Neuronal stem cell (in vitro differentiated cells): ENCODE results near the gene MYZAP. TPM values are rescaled to one million over a fixed set of nuclear protein-coding genes. Genes with fewer than 3 reads are reported as not detected.
A peak's percentile ranks its signal among the peaks of the same experiment; 100 is the strongest.

ENCODE experiments used
- DNase-seq: peaks from one replicate; pipeline ENCODE4 v3.0.0-alpha.2; 2013; ENCODE audit warnings: low spot score
- H2AFZ ChIP-seq: one replicate; pipeline ENCODE4 v1.6.1; 2013; ENCODE audit warnings: mild to moderate bottlenecking, low read length, inconsistent platforms
- H2AK5ac ChIP-seq: 2 replicates; pipeline ENCODE4 v1.6.1; 2013; ENCODE audit warnings: low read depth, mild to moderate bottlenecking, inconsistent platforms, low read length, moderate library complexity, mixed read lengths
- H2BK120ac ChIP-seq: 2 replicates; pipeline ENCODE4 v1.6.1; 2013; ENCODE audit warnings: low read depth, mild to moderate bottlenecking, inconsistent platforms, low read length, moderate library complexity, mixed read lengths
- H2BK12ac ChIP-seq: one replicate; pipeline ENCODE4 v1.6.1; 2013; ENCODE audit warnings: low read length, inconsistent platforms
- H2BK15ac ChIP-seq: 2 replicates; pipeline ENCODE4 v1.6.1; 2013; ENCODE audit warnings: mild to moderate bottlenecking, low read length, inconsistent platforms, mixed read lengths
- H2BK5ac ChIP-seq: one replicate; pipeline ENCODE4 v1.6.1; 2013; ENCODE audit warnings: inconsistent platforms, mild to moderate bottlenecking, low read length, moderate library complexity
- H3K14ac ChIP-seq: one replicate; pipeline ENCODE4 v1.6.1; 2013; ENCODE audit warnings: low read length, inconsistent platforms
- H3K18ac ChIP-seq: 2 replicates; pipeline ENCODE4 v1.6.1; 2013; ENCODE audit warnings: low read length, inconsistent platforms
- H3K23ac ChIP-seq: 2 replicates; pipeline ENCODE4 v1.6.1; 2013; ENCODE audit warnings: low read depth, mild to moderate bottlenecking, mixed read lengths, low read length, inconsistent platforms; ENCODE audit not compliant: poor library complexity
- H3K27ac ChIP-seq: replicated peaks from 3 replicates; pipeline ENCODE4 v1.5.1; 2013; ENCODE audit warnings: low read length, inconsistent platforms
- H3K27me3 ChIP-seq, 3 experiments: 2 replicates each; pipeline ENCODE4 v1.6.1; 2013; ENCODE audit warnings: low read length in 3 of 3, mild to moderate bottlenecking in 2 of 3, inconsistent platforms in 1 of 3, low read depth in 1 of 3, mixed read lengths in 1 of 3, moderate library complexity in 1 of 3; ENCODE audit not compliant: control insufficient read depth in 3 of 3, insufficient read depth in 3 of 3
- H3K36me3 ChIP-seq, 2 donors: replicated peaks in 1 of 2; 2 replicates each; pipeline ENCODE4 v1.6.1; 2013; ENCODE audit warnings: low read length in 2 of 2; ENCODE audit not compliant: control insufficient read depth in 2 of 2, insufficient read depth in 2 of 2
- H3K4ac ChIP-seq: 2 replicates; pipeline ENCODE4 v1.6.1; 2013; ENCODE audit warnings: inconsistent platforms, mild to moderate bottlenecking, low read length, moderate library complexity
- H3K4me1 ChIP-seq, 2 donors: 1 replicate in 1 of 2; 2 replicates in 1 of 2; pipeline ENCODE4 v1.6.1; 2013; ENCODE audit warnings: low read length in 2 of 2, low read depth in 1 of 2; ENCODE audit not compliant: control insufficient read depth in 2 of 2, insufficient read depth in 1 of 2
- H3K4me2 ChIP-seq: one replicate; pipeline ENCODE4 v1.6.1; 2013; ENCODE audit warnings: mild to moderate bottlenecking, low read length, inconsistent platforms; ENCODE audit not compliant: insufficient read depth, poor library complexity, severe bottlenecking
- H3K4me3 ChIP-seq, 2 donors: 2 replicates each; pipeline ENCODE4 v1.5.1; 2013; ENCODE audit warnings: low read length in 2 of 2, mild to moderate bottlenecking in 2 of 2, inconsistent platforms in 1 of 2, moderate library complexity in 1 of 2
- H3K79me1 ChIP-seq: one replicate; pipeline ENCODE4 v1.6.1; 2013; ENCODE audit warnings: low read depth, mild to moderate bottlenecking, inconsistent platforms, low read length, moderate library complexity
- H3K9ac ChIP-seq: one replicate; pipeline ENCODE4 v1.6.1; 2013; ENCODE audit warnings: mild to moderate bottlenecking, low read depth, low read length, inconsistent platforms; ENCODE audit not compliant: poor library complexity
- H3K9me3 ChIP-seq, 2 donors: replicated peaks in 1 of 2; 2 replicates each; pipeline versions ENCODE3 to v1.6.1; 2013; ENCODE audit warnings: low read length in 2 of 2, mild to moderate bottlenecking in 2 of 2, inconsistent platforms in 1 of 2, low read depth in 1 of 2, mixed read lengths in 1 of 2, moderate library complexity in 1 of 2; ENCODE audit not compliant: control insufficient read depth in 2 of 2, insufficient read depth in 1 of 2
- H4K8ac ChIP-seq: one replicate; pipeline ENCODE4 v1.6.1; 2013; ENCODE audit warnings: low read depth, mild to moderate bottlenecking, inconsistent platforms, low read length, moderate library complexity
- H4K91ac ChIP-seq: one replicate; pipeline ENCODE4 v1.6.1; 2013; ENCODE audit warnings: low read length, low read depth, mild to moderate bottlenecking, inconsistent platforms; ENCODE audit not compliant: poor library complexity
- WGBS, 2 donors: extraction: QIAGEN DNeasy Blood & Tissue Kit; methylation state at CpG; one replicate each; pipeline ENCODE4 v1.1.7; 2013; ENCODE audit warnings: missing lambda C conversion rate in 2 of 2, mixed read lengths in 1 of 2; ENCODE audit not compliant: insufficient read length in 2 of 2, insufficient replicate concordance in 1 of 2; ENCODE audit errors: extremely low coverage in 2 of 2; 5-methylcytosine and 5-hydroxymethylcytosine counted together
- polyA plus RNA-seq, 2 experiments: library from polyadenylated mRNA; stranded (reverse); fragments of 200-250 nt; gene quantifications; one replicate each; pipeline ENCODE4 v1.2.3, GENCODE V29; 2013

MYZAP gene
- 0.64 TPM for polyA plus RNA-seq (2013, experiment 1 of 2)
- 0.76 TPM for polyA plus RNA-seq (2013, experiment 2 of 2)

GRCh38 chr15:57591822-57592367 lies at the start of gene MYZAP:
TSS of gene MYZAP (plus strand) at chr15:57591904. CDS start at chr15:57592035, 131 bp downstream.
- H2BK12ac ChIP-seq: no peak within 1 kb of the TSS
- peak within 1 kb of the TSS; percentile 38 for H3K23ac ChIP-seq
- H2AK5ac ChIP-seq: no peak within 1 kb of the TSS
- no peak within 1 kb of the TSS for H2BK120ac ChIP-seq
- H2AFZ ChIP-seq: peak within 1 kb of the TSS; percentile 76
- peak within 1 kb of the TSS; percentile 92 for H3K4me2 ChIP-seq
- H3K9ac ChIP-seq: peak within 1 kb of the TSS; percentile 73
- H4K91ac ChIP-seq: no peak within 1 kb of the TSS
- H3K79me1 ChIP-seq: no peaks in the 10 kb centered on the region
- H3K9me3 ChIP-seq: no peaks in the 10 kb centered on the region
- peak within 1 kb of the TSS; percentile 16 to 89 for H3K4me3 ChIP-seq
- peak; percentile 36 for DNase-seq
- H2BK5ac ChIP-seq: no peak within 1 kb of the TSS
- no peaks in the 10 kb centered on the region for H3K36me3 ChIP-seq
- H3K27me3 ChIP-seq: peaks cover 0 to 94% (median 20%) of the 10 kb centered on the region in 3 experiments
- peaks cover 0 to 3% of the 10 kb centered on the region in 2 donors for H3K4me1 ChIP-seq
- H3K18ac ChIP-seq: peak within 1 kb of the TSS; percentile 67
- no peak within 1 kb of the TSS for H4K8ac ChIP-seq
- H3K4ac ChIP-seq: no peak within 1 kb of the TSS
- H3K14ac ChIP-seq: peak within 1 kb of the TSS; percentile 11
- H3K27ac ChIP-seq: no peak within 1 kb of the TSS
- H2BK15ac ChIP-seq: no peak within 1 kb of the TSS
- WGBS, 2 donors: no CpG with 5 or more reads among the region's 58 CpGs

GRCh38 chr15:57542505-57542817 lies 49.2 kb upstream of the MYZAP start:
- no peak overlapping the region for H3K23ac ChIP-seq
- no peak overlapping the region for H2BK120ac ChIP-seq
- no peak overlapping the region for H3K4me2 ChIP-seq
- no peak overlapping the region for H2BK5ac ChIP-seq
- no peak overlapping the region for H3K4ac ChIP-seq
- H3K9me3 ChIP-seq: no peaks in the 10 kb centered on the region
- H2AFZ ChIP-seq: no peak overlapping the region
- no peak overlapping the region for H3K14ac ChIP-seq
- H2BK12ac ChIP-seq: no peak overlapping the region
- no peak overlapping the region for H3K18ac ChIP-seq
- no peak overlapping the region for H3K9ac ChIP-seq
- peaks cover 0 to 4% of the 10 kb centered on the region in 2 donors for H3K4me1 ChIP-seq
- H2AK5ac ChIP-seq: no peak overlapping the region
- H3K27ac ChIP-seq: no peak overlapping the region
- H4K91ac ChIP-seq: no peak overlapping the region
- H3K36me3 ChIP-seq: no peaks in the 10 kb centered on the region
- no peak overlapping the region for H4K8ac ChIP-seq
- H2BK15ac ChIP-seq: no peak overlapping the region
- H3K27me3 ChIP-seq: no peaks in the 10 kb centered on the region
- WGBS, 2 donors: no CpG with 5 or more reads among the region's 4 CpGs
- no peak overlapping the region for H3K4me3 ChIP-seq
- DNase-seq: no peak
- no peaks in the 10 kb centered on the region for H3K79me1 ChIP-seq

GRCh38 chr15:57544848-57545480 lies 46.7 kb upstream of the MYZAP start:
- Histone ChIP-seq H3K36me3 (no peaks in the 10 kb centered on the region), H2BK120ac (no peak overlapping the region), H3K18ac (peak overlapping the region; percentile 58), H2BK15ac (peak overlapping the region; percentile 42), H3K9me3 (no peaks in the 10 kb centered on the region), H3K4me2 (no peak overlapping the region), H4K8ac (no peak overlapping the region), H3K23ac (peak overlapping the region; percentile 4), H2AFZ (no peak overlapping the region), H3K4me1 (peaks cover 5 to 7% of the 10 kb centered on the region in 2 donors), H3K79me1 (no peaks in the 10 kb centered on the region), H2BK12ac (no peak overlapping the region), H3K4ac (no peak overlapping the region), H3K9ac (no peak overlapping the region), H3K27ac (no peak overlapping the region), H3K14ac (no peak overlapping the region), H4K91ac (no peak overlapping the region), H3K4me3 (no peak overlapping the region), H2AK5ac (no peak overlapping the region), H3K27me3 (no peaks in the 10 kb centered on the region), H2BK5ac (no peak overlapping the region)
- no peak for DNase-seq
- WGBS, 2 donors: no CpG with 5 or more reads among the region's 11 CpGs

- no CpG with 5 or more reads among the region's 8 CpGs for WGBS, 2 donors
- H2BK120ac ChIP-seq: no peak overlapping the region
- no peak overlapping the region for H2BK12ac ChIP-seq
- H3K9me3 ChIP-seq: no peaks in the 10 kb centered on the region
- peaks cover 5 to 8% of the 10 kb centered on the region in 2 donors for H3K4me1 ChIP-seq
- DNase-seq: no peak
- no peak overlapping the region for H4K8ac ChIP-seq
- no peaks in the 10 kb centered on the region for H3K79me1 ChIP-seq
- peak overlapping the region; percentile 39 for H2BK5ac ChIP-seq
- no peak overlapping the region for H3K4me2 ChIP-seq
- no peaks in the 10 kb centered on the region for H3K36me3 ChIP-seq
- peak overlapping the region; percentile 26 for H2AK5ac ChIP-seq
- no peak overlapping the region for H3K27ac ChIP-seq
- H2AFZ ChIP-seq: no peak overlapping the region
- no peak overlapping the region for H3K23ac ChIP-seq
- H4K91ac ChIP-seq: peak overlapping the region; percentile 13
- H3K18ac ChIP-seq: no peak overlapping the region
- H3K4ac ChIP-seq: no peak overlapping the region
- H2BK15ac ChIP-seq: no peak overlapping the region
- no peak overlapping the region for H3K4me3 ChIP-seq
- no peak overlapping the region for H3K14ac ChIP-seq
- H3K9ac ChIP-seq: no peak overlapping the region
- no peaks in the 10 kb centered on the region for H3K27me3 ChIP-seq
Measured at GRCh38 chr15:57545995-57546394, 45.7 kb upstream of the MYZAP start.
